Chondrocyte (in vitro differentiated cells): ENCODE measurements around the gene BICD1. TPM values are rescaled to one million over a fixed set of nuclear protein-coding genes. Genes with fewer than 3 reads are reported as not detected.
"Not testable (repeated sequence)": the region's sequence is repeated elsewhere in the genome, so short reads cannot be mapped to it uniquely, and the experiment has no call there.

Source experiments
- DNase-seq: peaks from one replicate; pipeline ENCODE4 v3.0.0; 2021; ENCODE audit warnings: mixed read lengths, low spot score
- H3K27ac Mint-ChIP-seq: one replicate; pipeline ENCODE4 v1.8.0; 2021; ENCODE audit warnings: mild to moderate bottlenecking, moderate library complexity, mixed read lengths; ENCODE audit not compliant: unreplicated experiment
- H3K27me3 Mint-ChIP-seq: 2 replicates; pipeline ENCODE4 v1.8.0; 2021; ENCODE audit warnings: low read depth, mixed read lengths
- H3K36me3 Mint-ChIP-seq: 2 replicates; pipeline ENCODE4 v1.8.0; 2021; ENCODE audit warnings: low read depth, mixed read lengths
- H3K4me1 Mint-ChIP-seq: 2 replicates; pipeline ENCODE4 v1.8.0; 2021; ENCODE audit warnings: low read depth, mild to moderate bottlenecking, mixed read lengths
- H3K4me3 Mint-ChIP-seq: one replicate; pipeline ENCODE4 v1.8.0; 2021; ENCODE audit warnings: mild to moderate bottlenecking, moderate library complexity, mixed read lengths; ENCODE audit not compliant: unreplicated experiment
- H3K9me3 Mint-ChIP-seq: 2 replicates; pipeline ENCODE4 v1.8.0; 2021; ENCODE audit warnings: low read depth, mixed read lengths
- CTCF ChIP-seq: fragments of 200-600 bp; sonication (generic); IDR thresholded peaks from 2 replicates; pipeline ENCODE4 v1.5.0; 2021; ENCODE audit warnings: antibody characterized with exemption, mild to moderate bottlenecking, moderate library complexity
- total RNA-seq: library from RNA; stranded (reverse); gene quantifications from 3 replicates; pipeline ENCODE4 v1.2.1, GENCODE V29; 2021

The BICD1 gene
- total RNA-seq, 1 donor from 2014 or later, result 30.5 TPM

- DNase-seq, result no peak
- H3K36me3 Mint-ChIP-seq, result no peaks in the 10 kb centered on the region
- H3K4me1 Mint-ChIP-seq, result peaks cover 9% of the 10 kb centered on the region
- H3K4me3 Mint-ChIP-seq, result no peak overlapping the region
- no peak overlapping the region for H3K27ac Mint-ChIP-seq
- no peak for TF ChIP-seq CTCF
- no peaks in the 10 kb centered on the region for H3K9me3 Mint-ChIP-seq
- H3K27me3 Mint-ChIP-seq, result no peaks in the 10 kb centered on the region
Measured at GRCh38 chr12:32178341-32179010, 71.8 kb downstream of the BICD1 start.

- H3K27me3 Mint-ChIP-seq, result no peaks in the 10 kb centered on the region
- no peak overlapping the region for H3K27ac Mint-ChIP-seq
- H3K4me3 Mint-ChIP-seq, result no peak overlapping the region
- H3K36me3 Mint-ChIP-seq, result no peaks in the 10 kb centered on the region
- no peak for TF ChIP-seq CTCF
- peaks cover 4% of the 10 kb centered on the region for H3K4me1 Mint-ChIP-seq
- no peak for DNase-seq
- H3K9me3 Mint-ChIP-seq, result no peaks in the 10 kb centered on the region
Measured at GRCh38 chr12:32179011-32179395, 72.4 kb downstream of the BICD1 start.

- DNase-seq, result no peak
- TF ChIP-seq CTCF, result no peak
- no peaks in the 10 kb centered on the region for H3K9me3 Mint-ChIP-seq
- H3K36me3 Mint-ChIP-seq, result peaks cover 1% of the 10 kb centered on the region
- H3K4me1 Mint-ChIP-seq, result peaks cover 4% of the 10 kb centered on the region
- no peak overlapping the region for H3K4me3 Mint-ChIP-seq
- H3K27ac Mint-ChIP-seq, result no peak overlapping the region
- H3K27me3 Mint-ChIP-seq, result no peaks in the 10 kb centered on the region
Measured at GRCh38 chr12:32181498-32182175, 75.0 kb downstream of the BICD1 start.

- peaks cover 3% of the 10 kb centered on the region for H3K36me3 Mint-ChIP-seq
- no peak for DNase-seq
- H3K9me3 Mint-ChIP-seq, result no peaks in the 10 kb centered on the region
- H3K27me3 Mint-ChIP-seq, result no peaks in the 10 kb centered on the region
- H3K4me3 Mint-ChIP-seq, result no peak overlapping the region
- H3K27ac Mint-ChIP-seq, result no peak overlapping the region
- H3K4me1 Mint-ChIP-seq, result peaks cover 4% of the 10 kb centered on the region
- TF ChIP-seq CTCF, result no peak
Measured at GRCh38 chr12:32183650-32184049, 77.0 kb downstream of the BICD1 start.

- not testable (repeated sequence) for DNase-seq, H3K4me3 Mint-ChIP-seq, H3K9me3 Mint-ChIP-seq, H3K27me3 Mint-ChIP-seq, H3K36me3 Mint-ChIP-seq, H3K4me1 Mint-ChIP-seq, H3K27ac Mint-ChIP-seq
Measured at GRCh38 chr12:32187127-32187526, 80.5 kb downstream of the BICD1 start.

- Mint-ChIP-seq H3K9me3 (peaks cover 25% of the 10 kb centered on the region), H3K27me3 (no peaks in the 10 kb centered on the region), H3K27ac (no peak overlapping the region), H3K4me1 (no peaks in the 10 kb centered on the region), H3K4me3 (no peak overlapping the region), H3K36me3 (peaks cover 16% of the 10 kb centered on the region)
- no peak for DNase-seq
- no peak for TF ChIP-seq CTCF
Measured at GRCh38 chr12:32191445-32191844, 84.8 kb downstream of the BICD1 start.
